ENCODE results near the gene GAS2L1.

Gene GAS2L1

GRCh38 chr22:29263791-29264276, 42.6 kb upstream of the GAS2L1 start:
- no peak overlapping the region for H3K4me3 ChIP-seq (ENCODE audit: low read depth, low read length)
- TF ChIP-seq, protein P1, sequence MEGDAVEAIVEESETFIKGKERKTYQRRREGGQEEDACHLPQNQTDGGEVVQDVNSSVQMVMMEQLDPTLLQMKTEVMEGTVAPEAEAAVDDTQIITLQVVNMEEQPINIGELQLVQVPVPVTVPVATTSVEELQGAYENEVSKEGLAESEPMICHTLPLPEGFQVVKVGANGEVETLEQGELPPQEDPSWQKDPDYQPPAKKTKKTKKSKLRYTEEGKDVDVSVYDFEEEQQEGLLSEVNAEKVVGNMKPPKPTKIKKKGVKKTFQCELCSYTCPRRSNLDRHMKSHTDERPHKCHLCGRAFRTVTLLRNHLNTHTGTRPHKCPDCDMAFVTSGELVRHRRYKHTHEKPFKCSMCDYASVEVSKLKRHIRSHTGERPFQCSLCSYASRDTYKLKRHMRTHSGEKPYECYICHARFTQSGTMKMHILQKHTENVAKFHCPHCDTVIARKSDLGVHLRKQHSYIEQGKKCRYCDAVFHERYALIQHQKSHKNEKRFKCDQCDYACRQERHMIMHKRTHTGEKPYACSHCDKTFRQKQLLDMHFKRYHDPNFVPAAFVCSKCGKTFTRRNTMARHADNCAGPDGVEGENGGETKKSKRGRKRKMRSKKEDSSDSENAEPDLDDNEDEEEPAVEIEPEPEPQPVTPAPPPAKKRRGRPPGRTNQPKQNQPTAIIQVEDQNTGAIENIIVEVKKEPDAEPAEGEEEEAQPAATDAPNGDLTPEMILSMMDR (IDR thresholded peaks at IDR 0.05; ENCODE audit: borderline replicate concordance, insufficient read depth, low read depth, low read length), result no peak

DNA sequence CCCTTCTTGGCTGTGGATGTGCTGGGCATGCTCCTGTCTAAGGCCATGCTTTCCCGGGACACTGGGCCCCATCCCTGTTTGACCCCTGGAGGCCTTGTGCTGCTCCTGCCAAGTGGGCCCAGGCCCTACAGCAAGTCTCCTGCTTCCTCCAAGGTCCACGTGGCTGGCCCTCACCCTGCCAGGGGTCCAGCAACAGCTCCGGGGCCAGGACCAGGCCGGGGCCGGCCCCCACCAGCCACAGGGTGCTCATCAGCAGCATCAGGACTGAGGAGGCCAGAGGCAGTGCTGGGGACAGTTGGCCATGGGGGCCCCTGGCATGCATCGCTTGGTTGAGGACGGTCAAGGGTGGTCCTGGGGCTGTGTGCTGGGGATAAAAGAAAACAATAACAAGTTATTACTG, 41.1 kb upstream of the GAS2L1 start:
- no peak overlapping the region for H3K4me3 ChIP-seq (ENCODE audit: low read depth, low read length)
- TF ChIP-seq, protein P1 (IDR thresholded peaks at IDR 0.05; ENCODE audit: borderline replicate concordance, insufficient read depth, low read depth, low read length), result no peak

GRCh38 chr22:29265929-29266328, 40.5 kb upstream of the GAS2L1 start:
- TF ChIP-seq, protein P1 (IDR thresholded peaks at IDR 0.05; ENCODE audit: borderline replicate concordance, insufficient read depth, low read depth, low read length), result no peak
- H3K4me3 ChIP-seq (ENCODE audit: low read depth, low read length), result no peak overlapping the region

- peak overlapping the region; percentile 92 for H3K4me3 ChIP-seq (ENCODE audit: low read depth, low read length)
- TF ChIP-seq, protein P1 (IDR thresholded peaks at IDR 0.05; ENCODE audit: borderline replicate concordance, insufficient read depth, low read depth, low read length), result no peak
Measured at GRCh38 chr22:29266564-29267461, 39.6 kb upstream of the GAS2L1 start.

DNA sequence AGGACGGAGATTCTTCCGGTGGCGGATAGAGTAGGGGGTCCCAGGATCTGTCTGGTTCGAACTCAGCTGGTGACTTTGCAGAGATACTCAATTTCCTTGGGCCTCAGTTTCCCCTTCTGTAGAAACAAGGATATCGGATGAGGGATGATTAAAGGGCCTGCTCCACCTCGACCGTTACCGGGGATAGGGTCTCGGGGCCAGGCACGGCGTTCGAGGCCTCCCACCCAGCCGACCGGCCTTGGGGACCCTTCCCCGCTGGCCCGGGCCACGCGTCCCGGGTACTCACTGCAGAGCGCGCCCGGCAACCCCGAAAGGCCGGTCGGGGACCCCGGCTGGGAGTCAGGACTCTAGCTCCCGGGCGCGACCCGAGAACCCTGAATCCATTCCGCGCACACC, 39.0 kb upstream of the GAS2L1 start:
- TF ChIP-seq, protein P1 (IDR thresholded peaks at IDR 0.05; ENCODE audit: borderline replicate concordance, insufficient read depth, low read depth, low read length), result no peak
- H3K4me3 ChIP-seq (ENCODE audit: low read depth, low read length), result peak overlapping the region; percentile 92

DNA sequence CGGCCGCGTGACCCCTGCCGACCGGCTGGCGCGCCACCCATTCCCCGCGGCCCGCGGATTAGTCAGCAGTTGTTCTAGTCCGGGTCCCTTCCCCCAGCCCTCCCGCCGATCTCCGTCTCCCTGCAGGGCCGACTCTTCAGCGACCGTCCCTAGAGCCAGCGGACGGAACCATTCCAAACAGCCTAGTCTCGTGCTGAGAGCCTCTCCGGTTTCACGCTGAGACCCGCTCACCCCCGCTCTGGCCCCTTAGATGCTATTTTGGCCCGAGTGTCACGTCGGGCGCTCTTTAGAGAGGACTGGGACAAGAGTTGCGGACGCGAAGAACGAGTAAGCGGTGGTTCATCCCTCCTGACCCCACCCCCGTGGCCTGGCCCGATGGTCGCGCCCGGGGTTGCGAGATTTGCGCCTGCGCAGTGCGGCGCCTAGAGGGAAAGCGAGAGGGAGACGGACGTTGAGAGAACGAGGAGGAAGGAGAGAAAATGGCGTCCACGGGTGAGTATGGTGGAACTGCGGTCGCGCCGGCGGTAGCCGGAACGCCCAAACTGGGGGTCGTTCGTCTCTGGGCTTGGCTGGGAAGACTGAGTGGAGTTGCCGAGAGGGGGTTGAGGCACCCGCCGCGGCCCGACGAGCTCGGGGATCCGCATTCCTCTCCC, 38.5 kb upstream of the GAS2L1 start, which contains the start of the genes EWSR1 and RHBDD3:
TSS of gene EWSR1 (plus strand) at position 411 of the 653 bp plus-strand sequence. CDS start at position 480, 69 bp downstream.
TSS of gene RHBDD3 (minus strand) at position 124 of the 653 bp plus-strand sequence. CDS start 2,355 bp downstream, outside the sequence.
- TF ChIP-seq, protein P1 (IDR thresholded peaks at IDR 0.05; ENCODE audit: borderline replicate concordance, insufficient read depth, low read depth, low read length), result no peak
- H3K4me3 ChIP-seq (ENCODE audit: low read depth, low read length), result peak within 1 kb of the TSS; percentile 92
